GM19238 (cell line): ENCODE measurements around the gene TBC1D21.
A peak's percentile ranks its signal among the peaks of the same experiment; 100 is the strongest.

Experiments
- DNase-seq: peaks from one replicate; pipeline ENCODE4 v3.0.0; 2011; ENCODE audit warnings: low spot score; ENCODE audit not compliant: insufficient read length

The TBC1D21 gene

DNA sequence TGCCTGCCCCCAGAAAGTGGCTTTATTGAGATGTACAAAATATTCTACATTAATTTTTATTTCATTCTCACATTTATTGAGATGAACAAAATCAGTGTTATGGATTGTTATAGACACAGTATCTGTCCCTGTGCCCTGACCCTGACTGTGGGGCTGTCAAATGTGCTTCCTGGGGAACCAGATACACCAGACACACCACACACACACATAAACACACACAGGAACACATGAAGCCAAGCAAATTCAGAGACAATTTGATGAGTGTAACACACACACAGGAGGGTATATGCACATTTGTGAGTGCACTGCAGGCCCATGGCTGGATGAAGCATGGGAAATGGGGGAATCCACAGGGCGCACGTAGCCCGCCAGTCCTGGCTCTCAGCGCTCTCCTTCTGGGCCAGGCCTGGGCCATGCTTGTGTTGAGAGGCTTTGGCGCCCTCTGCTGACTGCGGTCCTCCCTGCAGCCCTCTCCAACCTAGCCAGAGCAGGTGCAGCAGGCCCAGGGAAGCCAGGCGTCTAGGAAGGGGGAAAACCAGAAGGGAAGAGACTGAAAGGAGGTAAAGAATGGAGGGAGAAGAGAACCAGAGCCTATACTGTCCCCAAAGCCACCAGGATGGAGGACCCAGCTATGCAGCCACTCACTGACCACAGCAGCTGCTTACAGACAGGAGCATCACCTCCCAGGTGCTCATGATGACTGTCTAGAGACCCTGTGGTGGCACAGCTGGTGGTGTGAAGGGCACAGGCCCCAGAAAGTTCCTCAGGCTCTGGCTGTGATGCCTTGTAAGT lies 34.9 kb downstream of the TBC1D21 start:
- DNase-seq, result peak; percentile 71

DNA sequence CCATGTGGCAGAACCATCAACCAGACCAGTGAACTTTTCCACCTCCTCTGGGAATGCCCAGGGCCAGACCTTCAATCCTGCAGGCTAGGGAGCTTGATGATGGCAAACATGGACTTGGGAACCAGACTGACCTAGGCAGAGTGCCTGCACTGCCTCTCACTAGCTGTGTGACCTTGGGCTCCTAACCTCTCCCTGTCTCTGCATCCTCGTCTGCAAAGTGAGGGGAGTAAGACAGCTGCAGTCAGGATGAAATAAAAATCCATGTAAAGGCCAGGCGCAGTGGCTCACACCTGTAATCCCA lies 35.4 kb downstream of the TBC1D21 start:
- DNase-seq, result no peak

DNA sequence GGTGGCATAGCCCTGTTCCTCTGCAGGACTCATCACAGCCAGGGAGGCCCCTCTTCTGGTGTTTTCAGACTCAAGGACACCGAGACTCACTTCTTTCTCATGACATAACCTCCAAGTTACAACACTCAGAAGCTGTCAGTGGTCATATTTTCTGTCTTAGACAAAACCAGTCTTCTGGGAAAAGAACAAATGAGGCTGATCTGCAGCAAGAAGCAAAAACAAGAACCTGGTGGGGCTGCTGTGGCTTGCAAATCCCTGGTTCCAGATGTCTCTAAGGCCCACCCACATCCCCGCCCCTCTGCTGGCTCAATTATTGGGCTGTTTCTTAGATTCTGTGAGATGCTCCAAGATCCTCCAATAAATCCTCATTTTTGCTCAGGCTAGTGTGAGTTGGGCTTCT lies 36.3 kb downstream of the TBC1D21 start:
- no peak for DNase-seq

DNA sequence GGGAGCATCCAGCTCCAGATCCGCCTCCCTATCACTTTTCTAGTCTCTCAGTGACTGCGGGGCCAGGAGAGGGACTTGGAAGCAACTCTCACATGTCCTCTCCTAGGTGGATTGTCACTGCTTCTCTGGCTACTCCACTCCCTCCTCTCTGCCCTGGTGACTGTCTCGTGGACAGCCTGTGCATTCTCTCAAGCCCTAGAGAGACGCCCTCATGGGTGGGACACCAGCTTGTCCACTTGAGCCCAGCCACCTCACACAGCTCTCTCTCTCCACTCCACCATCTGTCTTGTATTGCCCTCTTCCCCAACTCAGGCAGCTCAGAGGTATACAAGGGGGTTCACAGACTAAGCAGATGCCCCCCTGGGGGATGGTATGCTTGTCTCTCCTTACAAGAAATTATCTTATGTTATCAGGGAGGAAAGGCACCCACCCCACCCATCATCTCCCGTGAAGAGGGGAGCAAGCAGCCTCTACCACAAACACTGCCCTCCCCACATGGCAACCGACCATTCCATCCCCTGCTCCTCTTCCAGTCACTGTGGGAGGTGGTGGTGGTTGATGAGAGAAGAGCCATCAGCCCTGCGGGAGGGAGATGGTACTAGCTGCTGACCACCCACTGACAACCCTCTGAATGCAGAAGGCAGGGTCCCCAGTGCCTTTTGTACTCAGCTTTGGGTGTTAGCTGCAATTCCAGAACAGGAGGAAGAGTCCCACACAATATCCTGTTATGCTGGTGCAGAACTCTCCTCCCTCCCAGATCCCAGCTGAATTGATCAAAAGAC lies 37.3 kb downstream of the TBC1D21 start:
- DNase-seq, result no peak

DNA sequence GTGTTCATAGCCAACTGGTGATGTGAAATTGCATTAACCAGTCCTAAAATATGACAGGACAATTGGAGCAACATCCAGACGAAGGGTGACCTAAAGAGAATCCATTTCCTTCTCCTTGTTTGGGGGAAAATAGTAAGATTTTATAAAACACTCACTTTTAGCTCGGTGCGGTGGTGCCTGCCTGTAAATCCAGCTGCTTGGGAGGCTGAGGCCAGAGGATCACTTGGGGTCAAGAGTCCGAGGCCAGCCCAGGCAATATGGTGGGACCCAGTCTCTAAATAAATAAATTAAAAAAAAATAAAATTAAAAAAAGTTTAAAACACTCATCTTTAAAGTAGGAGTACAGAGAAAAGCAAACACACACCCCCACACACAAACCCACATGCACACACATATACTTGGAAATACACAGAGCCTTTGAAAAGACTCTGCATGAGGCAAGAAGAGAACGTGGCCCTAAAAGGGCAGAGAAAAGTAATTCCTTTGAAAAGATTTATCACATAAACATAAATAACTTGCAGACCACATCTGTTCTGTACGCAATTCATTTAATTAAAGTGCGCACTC lies 38.7 kb downstream of the TBC1D21 start:
- DNase-seq, result no peak

DNA sequence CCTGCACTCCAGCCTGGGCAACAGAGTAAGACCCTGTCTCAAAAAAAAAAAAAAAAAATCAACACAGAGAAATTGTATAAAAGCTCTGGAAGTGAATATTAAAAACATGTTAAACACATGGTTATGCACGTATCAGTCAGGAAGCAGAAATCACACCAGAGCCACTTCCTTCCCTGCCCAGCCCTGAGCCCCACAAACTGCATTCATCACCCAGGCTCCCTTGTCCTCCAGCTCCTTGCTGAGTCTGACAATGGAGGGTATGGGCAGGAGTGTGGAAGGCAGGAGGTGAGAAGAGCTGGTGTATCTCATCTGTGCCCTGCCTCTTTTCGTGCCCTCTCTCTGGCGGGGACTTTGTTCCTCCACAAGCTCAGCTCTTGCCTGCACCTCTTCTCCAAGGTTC lies 40.8 kb downstream of the TBC1D21 start:
- no peak for DNase-seq

DNA sequence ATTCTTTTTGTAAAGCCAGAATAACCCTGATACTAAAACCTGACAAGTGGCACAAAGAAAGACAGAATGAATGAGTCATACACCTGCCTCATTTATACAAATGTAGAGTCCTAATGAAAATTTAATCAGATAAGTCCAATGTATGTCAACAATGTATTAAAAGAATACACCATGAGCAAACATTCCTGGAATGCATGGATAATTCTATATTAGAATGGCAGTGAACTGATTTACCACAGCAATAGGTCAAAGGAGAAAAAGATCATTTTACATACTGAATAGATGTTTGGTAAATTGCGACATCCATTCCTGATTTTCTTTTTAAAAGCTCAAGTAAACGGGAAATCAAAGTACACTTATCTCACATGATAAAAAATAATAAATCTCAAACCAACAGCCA lies 41.7 kb downstream of the TBC1D21 start:
- no peak for DNase-seq

DNA sequence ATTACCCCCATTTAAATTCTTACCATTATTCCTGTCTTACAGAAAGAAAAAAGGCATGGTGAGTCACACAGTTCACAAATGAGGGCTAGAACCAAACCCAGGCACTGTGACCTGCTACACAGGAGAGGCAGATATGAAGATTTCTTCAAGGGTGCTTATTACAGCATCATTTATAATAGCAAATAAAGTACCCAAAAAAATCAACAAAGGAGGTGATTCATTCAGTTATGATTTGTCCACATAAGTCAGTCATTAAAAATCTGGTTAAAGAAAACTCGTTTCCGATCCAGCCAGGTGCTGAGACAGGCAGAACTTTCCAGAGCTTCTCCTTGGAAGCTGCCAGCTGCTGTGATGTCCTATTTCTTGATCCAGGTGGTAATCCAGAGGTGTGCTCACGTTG lies 45.4 kb downstream of the TBC1D21 start:
- no peak for DNase-seq

DNA sequence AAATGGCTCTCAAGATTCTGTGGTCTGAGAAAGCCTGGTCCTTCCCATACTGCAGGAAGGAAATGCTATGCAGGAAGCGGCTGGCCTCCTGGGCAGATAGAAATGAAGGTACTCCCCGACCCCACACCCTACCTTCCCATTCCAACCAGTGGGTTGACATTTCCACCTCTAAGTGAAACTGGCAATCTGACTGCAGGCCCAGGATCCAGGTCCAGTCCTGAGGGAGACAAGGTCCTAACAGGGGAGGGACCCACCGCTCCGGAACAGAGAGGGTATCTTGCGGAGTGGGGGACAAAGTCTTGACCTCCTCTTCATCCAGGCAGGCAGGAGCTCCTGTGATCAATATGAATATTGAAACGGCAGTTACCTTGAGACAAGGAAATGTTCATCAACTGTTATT lies 46.3 kb downstream of the TBC1D21 start:
- DNase-seq, result no peak

DNA sequence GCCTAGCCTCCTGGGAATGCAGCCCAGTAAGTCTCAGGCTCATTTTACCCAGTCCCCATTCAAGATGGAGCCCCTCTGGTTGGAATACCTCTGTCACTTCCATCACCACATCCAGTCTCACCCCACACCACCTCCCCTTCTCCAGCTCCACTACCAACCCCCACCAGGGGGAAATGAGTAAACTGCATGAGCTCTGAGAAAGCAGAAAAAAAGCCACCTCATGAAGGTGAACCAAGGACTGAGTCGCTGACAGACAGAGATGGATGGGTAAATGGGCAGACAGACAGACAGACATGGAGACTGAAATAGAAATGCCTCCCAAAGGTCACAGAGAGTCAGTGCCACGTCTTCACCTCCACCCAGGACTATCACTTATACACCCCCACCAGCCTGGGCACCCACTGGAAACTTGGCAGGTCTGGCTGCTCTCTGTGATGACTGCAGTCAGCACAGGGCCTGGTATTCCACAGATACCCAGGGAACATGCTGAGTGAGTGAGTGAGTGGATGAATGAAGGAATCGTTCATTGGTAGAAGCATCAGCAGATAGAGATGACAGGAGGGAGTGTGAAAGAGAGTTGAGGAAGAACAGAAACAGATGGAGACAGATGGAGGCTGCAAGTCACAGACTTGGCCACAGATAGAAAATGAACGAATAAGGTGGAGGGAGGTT lies 48.0 kb downstream of the TBC1D21 start:
- DNase-seq, result no peak

DNA sequence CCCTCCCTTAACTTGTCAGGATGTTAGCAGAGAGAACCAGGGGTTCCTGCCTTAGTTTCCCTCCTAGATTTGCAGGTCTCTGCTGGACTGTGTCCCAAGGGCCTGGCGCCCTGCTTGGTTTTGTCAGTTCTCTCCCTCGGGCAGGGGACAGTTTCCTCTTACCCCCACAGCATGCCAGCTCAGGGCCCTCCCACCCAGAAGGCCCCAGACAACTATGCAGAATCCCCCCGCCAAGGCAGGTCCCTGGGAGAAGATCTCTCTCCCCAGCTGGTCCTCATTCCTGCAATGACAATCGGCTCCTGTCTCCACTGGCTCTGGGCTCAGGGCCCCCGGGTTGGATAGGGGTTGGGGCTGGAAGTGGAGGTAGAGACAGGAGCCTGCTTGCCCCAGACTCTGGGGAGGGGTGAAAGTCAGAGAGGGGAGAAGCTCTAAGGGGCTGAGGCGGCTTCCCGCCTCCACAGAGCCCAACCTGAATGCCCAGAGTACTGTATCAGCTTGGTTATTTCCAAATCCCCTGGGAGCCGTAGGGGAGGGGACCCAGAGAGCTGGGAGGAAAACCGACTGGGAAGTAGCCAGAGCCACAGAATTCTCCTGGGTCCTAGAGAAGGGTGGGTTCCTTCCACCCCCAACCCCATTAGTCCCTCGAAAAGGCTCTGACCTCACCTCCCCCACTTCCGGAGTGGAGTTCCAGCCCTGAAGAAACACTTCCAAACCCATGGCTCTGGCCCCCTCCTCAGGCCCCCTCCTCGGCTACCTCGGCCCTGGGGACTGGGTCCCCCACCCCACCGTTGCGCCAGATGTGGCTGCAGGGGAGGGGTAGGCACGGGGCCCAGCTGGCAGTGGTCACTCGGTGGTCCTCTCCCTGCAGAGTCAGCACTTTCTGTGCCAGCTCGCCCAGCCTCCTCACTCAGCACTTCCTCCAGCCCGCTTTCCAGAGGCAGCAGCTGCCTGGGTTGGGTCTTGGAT lies 49.1 kb downstream of the TBC1D21 start:
- no peak for DNase-seq

DNA sequence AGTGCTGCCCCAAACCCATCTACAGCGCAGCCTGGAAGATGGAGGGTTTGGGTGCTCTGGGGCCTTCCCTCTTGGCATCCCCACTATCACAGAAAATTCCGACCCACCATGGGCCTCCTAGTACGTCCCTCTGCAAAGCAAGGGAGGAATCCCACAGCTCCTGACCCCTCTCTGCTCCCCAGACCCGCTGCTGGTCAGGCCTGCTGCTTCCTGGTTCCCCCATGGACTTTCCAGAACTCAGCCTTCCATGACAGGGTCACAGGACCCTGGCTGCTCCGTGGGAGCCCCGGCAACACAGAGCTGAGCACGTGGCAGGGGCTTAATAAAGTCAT lies 49.8 kb downstream of the TBC1D21 start:
- DNase-seq, result no peak

DNA sequence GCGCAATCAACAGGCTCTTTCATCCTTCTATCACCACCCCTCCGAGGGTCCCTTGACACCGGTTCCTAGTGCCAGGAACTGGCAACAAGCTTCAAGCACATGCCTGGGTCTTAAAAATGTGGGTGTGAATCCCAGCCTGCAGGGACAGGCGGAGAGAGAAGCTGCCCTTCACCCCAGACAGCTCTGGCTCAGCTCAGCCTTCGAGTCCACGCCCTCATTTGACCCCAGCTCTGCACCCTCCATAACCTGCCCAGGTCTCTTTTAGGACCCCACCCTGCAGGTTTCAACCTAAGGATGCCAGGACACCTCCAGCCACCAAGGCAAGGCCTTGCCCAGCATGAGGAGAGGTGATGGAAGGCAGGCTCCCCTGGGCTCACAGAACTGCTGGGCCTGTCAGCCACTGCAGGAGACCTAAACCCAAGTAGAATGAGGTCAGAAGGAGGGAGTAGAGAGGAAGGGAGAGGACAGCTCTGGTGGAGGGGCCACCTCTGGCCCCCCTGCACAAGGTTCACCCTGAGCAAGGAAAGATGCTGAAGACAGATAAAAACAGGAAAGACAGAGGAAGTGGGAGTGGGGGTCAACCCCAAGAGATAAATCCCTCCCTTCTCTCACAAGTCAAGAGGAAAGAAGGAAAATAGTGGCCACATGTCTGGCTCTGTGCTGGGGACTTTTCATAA lies 50.3 kb downstream of the TBC1D21 start:
- no peak for DNase-seq

DNA sequence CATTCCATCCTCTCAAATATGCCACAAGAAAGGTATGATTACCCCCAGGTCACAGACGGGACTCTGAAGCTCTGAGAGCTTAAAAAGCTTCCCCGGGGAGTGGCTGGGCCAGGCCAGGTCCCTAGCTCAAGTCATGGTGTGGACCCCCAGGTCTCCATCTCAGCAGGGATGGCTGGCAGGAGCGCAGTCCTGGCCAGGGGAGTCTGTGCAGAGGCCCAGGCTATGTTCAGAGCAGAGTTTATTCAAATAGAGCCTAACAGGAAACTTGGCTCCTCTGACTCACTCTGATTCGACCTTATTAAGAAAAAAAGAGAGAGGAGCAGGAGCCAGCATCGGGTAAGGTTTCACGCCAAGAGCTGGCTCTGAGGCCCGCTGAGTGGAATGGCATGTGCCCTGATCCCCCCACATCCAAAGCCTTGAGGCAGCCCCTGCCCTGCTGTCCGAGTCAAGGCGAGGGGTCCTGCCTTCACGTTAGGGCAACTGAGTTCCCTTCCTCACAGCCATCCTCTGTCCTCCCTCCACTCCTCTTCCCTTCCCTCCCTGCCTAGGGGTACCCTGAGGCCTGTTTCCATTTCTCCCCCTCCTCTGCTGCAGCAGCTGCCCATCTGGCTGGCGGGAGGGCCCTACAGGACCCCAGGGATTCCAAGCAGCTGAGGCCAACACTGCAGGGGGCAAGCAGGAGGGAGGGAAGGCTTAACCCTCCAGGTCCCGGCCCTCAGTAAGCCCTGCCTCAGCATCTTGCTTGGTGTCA lies 51.0 kb downstream of the TBC1D21 start:
- no peak for DNase-seq

DNA sequence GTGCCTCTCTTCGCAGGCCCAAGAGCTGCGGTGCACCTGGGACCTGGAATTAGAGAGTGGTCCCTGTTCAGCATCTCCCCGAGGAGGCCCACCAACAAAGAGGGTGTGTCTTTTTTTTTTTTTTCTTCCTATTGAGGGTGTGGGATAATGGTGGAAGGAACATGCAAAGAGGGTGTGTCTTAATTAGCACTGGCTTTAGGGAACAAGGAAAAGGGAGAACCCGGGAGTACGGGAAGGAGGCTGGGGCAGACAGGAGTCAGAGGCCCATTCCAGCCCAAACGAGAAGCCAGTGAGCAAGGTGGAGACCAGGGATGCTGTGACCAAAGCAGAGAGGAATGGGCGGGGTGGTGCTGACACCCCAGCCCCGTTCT lies 52.5 kb downstream of the TBC1D21 start:
- DNase-seq, result no peak

DNA sequence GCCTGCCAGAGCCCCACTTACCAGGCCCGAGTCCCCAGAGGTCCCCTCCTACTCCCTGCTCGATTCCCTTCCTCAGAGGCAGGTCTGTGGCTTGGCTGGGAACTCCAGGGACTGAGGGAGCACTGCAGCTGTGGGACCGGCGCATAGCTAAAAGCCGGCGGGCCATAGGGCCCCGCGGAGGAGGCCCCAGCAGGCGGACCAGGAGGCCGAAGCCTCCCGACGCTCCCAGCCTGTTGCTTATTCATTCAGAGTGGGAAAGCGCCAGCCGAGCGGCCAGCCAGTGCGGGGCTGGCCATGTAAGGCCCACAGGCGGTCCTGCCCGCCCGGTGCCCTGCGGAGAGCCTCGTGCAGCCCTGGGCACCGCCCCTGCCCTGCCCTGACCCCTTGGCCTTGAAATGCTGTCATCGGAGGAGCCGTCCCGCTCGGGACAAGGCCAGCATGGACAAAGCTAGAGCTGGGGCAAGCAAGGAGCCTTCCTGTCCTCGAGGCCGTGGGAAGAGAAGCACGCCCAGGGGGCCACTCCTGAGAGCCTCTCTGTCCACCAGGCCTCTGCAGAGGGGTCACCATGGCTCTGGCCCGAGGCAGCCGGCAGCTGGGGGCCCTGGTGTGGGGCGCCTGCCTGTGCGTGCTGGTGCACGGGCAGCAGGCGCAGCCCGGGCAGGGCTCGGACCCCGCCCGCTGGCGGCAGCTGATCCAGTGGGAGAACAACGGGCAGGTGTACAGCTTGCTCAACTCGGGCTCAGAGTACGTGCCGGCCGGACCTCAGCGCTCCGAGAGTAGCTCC lies 53.0 kb downstream of the TBC1D21 start, which contains the start of gene LOXL1:
TSS of gene LOXL1 (plus strand) at position 244 of the 784 bp plus-strand sequence. CDS start at position 566, 322 bp downstream.
- DNase-seq, result no peak

DNA sequence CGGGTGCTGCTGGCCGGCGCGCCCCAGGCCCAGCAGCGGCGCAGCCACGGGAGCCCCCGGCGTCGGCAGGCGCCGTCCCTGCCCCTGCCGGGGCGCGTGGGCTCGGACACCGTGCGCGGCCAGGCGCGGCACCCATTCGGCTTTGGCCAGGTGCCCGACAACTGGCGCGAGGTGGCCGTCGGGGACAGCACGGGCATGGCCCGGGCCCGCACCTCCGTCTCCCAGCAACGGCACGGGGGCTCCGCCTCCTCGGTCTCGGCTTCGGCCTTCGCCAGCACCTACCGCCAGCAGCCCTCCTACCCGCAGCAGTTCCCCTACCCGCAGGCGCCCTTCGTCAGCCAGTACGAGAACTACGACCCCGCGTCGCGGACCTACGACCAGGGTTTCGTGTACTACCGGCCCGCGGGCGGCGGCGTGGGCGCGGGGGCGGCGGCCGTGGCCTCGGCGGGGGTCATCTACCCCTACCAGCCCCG lies 53.7 kb downstream of the TBC1D21 start:
- DNase-seq, result no peak

DNA sequence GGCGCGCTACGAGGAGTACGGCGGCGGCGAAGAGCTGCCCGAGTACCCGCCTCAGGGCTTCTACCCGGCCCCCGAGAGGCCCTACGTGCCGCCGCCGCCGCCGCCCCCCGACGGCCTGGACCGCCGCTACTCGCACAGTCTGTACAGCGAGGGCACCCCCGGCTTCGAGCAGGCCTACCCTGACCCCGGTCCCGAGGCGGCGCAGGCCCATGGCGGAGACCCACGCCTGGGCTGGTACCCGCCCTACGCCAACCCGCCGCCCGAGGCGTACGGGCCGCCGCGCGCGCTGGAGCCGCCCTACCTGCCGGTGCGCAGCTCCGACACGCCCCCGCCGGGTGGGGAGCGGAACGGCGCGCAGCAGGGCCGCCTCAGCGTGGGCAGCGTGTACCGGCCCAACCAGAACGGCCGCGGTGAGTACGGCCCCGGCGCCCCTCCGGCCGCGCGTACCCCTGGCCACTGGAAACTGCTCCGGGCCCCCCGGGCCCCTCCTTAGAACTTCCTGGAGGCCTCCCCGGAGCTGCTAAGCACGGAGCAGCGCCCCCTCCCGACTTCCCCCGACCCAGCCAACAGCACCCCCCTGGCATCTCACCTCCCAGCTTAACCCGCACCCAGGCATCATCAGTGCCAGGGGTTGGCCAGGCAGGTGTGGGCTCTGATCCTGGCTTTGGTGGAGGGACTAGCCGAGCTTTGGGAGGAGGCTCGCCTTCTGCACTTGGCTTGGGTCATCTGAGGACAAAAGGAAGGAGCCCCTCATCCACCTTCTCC lies 54.3 kb downstream of the TBC1D21 start:
- DNase-seq, result no peak
